ENCODE data around the gene BBS4.
A peak's percentile ranks its signal among the peaks of the same experiment; 100 is the strongest.

BBS4 gene

DNA sequence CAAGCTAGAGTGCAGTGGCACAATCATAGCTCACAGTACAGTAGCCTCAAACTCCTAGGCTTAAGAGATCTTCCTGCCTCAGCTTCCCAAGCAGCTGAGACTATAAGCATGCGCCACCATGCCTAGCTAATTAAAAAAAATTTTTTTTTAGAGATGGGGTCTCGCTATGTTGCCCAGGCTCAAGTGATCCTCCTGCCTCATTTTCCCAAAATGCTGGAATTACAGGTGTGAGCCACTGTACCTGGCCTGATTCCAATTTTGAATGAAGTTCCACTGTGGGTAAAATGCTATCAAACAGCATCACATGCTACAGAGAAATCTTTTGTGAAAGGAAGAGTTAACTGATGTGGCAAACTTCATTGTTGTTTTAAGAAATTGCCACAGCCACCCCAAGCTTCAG, 80.0 kb downstream of the BBS4 start:
- DNase-seq, result no peak

DNA sequence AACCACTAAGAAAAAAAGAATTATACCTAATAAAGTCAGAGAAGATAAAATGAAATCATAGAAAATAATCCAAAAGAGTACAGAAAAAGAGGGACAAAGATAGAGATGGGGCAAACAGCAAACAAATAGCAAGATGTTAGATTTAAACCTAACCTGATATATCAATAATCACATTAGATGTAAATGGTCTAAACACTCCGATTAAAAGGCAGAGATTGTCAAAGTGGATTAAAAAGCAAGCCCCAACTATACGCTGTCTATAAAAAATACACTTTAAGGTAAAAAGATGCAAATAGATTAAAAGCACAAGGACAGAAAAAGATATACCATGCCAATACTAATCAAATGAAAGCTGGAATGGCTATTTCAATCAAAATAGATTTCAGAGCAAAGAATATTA, 80.8 kb downstream of the BBS4 start:
- DNase-seq, result no peak

DNA sequence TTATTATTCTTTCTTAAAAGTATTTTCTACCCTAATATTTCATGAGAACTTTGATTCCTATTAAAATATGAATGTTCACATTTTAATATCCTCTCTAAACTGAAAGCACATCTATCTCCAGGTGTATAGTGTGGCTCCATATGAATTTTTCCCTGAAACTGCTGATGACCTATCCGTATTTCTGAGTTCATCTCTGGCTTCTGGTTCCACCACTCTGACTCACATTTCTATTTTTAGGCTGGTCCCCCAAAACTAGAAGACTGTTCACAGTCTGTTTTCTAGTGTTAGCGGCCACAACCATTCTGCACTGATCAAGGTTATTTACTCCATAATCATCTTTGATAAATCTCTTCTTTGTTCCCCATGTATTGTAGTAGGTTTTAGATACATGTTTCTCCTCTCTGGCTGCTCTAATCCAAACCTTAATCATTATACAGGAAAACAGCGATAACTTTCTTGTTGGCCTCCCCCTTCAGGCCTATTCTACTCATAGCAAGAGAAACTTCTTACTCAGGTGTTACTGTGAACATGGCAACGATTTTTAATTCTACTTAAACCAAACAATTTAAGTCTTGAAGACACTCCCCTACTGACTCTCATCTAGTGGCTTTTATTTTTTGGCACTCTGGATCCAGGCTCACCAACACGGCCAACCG, 84.8 kb downstream of the BBS4 start:
- no peak for DNase-seq

DNA sequence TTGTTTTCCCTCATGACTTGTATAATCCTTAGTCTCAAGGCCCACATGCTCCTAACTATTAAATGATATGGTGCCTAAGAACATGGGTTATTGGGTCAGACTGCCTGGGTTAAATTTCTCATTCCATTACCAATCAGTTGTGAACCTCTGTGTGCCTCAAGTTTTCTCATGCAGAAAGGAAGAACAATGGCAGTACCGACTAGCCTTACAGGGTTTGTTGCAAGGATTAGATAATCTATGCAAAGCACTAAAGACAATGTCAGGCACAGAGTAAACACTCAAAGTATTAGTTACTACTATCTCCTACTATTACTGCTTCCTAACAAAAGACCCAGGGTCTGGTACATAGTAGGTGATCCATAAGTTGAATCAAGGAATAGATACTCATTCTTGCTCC, 85.3 kb downstream of the BBS4 start:
- DNase-seq, result no peak

DNA sequence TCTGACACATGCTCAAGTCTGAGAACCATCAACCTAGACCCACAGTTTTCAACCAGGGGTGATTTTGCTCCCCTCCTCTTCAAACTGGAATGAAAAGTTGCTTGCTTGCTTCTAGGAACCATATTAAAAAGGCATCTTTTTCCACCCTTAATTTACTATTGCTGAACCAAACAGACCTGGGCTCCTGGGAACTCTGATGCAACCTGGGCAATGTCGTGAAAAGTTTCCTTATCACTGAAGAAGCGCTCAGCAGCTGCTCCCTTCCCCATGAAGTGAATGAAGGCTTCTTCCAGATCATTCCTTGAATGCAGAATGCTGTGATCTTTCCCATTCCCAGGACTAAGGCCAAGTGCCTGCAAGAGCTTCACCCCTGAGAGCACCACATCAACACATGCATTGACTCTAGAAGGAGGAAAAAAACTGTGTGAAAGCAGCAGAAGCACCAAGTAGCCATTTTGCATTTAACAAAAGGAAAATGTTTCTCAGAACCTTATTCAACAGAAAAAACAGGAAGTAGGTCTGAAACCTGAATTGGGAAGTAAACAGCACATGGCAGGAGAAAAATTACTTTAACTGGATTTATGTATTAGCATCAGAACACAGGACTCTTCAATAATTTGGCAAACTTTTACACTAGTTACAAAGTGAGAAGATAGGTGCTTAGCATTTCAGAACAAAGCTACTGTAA, 88.8 kb downstream of the BBS4 start:
- no peak for DNase-seq

DNA sequence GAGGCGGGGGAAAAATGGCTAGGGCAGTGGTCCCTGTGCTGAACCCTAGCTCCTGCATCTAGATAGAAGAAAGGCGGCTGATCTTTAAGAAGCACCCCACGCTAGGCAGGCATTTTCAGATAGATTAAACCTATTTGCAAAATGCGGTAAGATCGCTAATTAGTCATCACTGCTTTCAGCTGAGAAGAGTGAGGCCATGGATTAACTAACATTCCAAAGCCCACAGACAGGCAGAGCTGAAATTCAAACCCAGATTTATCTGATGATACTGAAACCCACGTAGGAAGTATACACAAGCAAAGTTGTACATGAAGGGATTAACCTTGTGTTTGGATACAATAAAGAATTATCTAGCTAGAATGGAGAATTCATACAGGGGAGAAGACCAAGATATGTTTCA, 92.8 kb downstream of the BBS4 start:
- no peak for DNase-seq

DNA sequence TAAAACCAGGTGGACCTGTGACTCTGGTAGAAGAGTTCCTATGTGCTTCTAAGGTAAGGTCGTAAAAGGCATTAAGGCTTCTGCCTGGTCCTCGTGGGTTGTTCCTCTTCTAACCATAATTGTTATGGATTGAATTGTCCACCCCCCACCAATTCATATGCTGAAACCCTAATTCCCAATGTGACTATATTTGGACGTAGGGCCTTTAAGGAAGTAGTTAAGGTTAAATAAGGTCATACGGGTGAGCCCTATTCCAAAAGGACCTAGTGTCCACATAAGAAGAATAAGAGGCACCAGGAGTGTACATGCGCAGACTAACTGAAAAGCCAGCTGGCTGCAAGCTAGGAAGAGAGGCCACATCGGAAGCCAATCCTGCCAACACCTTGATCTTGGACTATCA, 95.6 kb downstream of the BBS4 start:
- no peak for DNase-seq

DNA sequence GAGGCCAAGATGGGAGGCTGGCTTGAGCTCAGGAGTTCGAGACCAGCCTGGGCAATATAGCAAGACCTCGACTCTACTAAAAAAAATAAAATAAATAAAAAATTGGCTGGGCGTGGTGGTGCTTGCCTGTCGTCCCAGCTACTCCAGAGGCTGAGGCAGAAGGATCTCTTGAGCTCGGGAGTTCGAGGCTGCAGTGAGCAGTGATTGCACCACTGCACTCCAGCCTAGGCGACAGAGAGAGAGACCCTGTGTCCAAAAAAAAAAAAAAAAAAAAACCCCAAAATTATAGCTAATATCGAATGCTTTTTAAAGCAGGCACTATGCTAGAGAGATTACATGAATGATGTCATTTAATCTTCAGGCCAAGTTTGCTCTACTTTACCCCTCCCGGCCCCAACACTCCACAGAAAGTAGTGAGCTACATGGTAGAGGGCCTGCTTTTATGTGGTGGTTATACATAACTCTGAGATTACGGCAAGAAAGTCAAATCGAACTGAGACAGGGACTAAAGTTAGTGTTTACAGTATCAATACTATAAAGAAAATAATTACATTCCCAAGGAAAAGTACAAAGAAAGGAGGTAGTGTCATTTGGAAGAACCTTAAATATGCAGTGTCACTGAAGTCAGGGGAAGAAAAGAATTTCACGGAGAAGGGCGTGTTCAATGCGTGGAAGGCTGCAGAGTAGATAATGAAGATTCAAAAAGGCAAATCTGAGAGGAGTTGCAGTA, 96.4 kb downstream of the BBS4 start:
- no peak for DNase-seq

DNA sequence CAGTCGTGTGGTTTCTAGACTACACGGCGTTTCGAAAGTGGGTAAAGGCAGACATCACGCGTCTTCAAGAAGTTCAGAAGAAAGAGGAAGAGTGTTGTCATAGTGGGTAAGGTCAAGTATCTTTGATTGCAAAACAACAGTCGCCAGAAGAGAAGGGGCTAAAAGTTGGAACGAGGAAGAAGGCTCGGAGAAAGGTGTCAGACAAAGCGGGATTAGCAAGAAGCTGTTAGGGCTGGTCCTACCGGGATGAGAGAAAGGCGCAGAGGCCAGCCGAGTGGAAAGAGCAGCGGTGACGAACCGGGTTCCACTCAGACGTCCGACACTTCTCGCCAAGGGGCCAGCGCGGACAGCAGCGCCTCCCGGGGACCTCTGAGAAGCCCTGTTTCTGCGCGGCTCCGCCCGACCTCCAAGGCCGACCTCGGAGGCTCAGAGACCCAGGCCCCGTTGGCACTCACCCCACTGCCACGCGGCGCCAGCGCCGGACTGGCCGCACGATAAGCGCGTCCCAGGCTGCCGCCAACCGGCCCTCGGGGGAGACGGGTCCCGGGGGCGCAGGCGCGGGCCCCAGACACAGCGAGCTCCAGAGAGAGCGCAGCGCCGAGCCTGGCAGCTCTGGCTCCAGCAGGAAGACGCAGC, 97.1 kb downstream of the BBS4 start:
- DNase-seq, result peak; percentile 26

DNA sequence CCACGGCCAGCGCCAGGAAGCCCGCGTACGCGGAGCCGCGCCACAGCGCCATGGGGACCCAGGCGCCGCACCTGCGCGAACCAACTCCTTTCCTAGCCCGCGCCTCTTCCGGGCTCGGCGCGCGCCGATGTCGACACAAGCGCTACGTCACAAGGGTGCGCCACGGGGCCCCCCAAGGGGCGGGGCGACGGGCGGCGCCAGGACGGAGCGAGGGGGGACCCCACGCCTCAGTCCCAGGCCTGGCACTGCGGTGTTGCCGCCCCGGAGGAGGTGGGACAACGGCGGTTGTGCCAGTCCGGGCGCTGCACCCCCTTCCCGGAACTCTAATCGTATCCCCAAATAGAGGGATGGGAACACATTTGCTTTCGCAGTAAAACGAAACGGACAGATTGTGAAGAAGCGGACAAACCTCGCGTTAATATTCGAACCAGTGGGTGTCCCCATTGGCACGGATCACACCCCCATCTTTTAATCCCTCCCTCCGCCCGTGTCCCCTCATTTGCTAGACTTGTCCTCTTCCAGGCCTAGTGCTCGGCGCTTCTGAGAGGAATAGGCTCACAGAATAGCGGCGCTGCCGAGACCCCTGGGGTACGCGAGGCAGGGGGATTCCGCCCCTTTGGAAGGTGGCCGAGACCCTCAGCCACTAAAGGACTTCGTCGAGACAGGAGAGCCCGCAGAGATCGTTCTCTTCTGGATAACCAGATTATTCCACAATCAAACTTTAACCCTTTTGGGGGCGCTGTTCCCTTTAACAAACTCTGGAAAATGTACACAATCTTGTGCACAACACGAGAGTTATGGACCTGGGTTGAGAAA, 97.8 kb downstream of the BBS4 start, which contains the start of gene ADPGK:
TSS of gene ADPGK (minus strand) at position 119 of the 816 bp plus-strand sequence. CDS start at position 52, 67 bp downstream.
- DNase-seq, result peak; percentile 96

DNA sequence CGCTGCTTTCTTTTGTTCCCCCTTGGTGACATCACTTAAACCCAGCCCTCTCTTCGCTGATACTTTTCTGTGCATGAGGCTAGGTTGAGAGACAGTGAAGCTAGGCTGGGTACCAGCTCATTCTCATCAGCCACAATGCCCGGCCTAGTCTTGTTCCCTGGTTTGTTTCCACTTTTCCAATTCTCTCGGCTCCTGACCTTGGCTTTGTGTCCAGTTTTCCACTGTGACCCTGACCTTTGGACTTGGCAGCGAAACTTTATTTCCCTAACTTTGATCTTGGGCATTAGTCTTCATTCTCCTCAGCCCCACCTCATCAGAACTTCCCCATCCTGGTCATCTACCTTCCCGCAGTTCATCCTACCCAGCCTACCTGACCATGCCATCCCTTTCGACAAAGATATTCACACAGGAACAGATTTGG, 98.5 kb downstream of the BBS4 start:
- DNase-seq, result no peak

DNA sequence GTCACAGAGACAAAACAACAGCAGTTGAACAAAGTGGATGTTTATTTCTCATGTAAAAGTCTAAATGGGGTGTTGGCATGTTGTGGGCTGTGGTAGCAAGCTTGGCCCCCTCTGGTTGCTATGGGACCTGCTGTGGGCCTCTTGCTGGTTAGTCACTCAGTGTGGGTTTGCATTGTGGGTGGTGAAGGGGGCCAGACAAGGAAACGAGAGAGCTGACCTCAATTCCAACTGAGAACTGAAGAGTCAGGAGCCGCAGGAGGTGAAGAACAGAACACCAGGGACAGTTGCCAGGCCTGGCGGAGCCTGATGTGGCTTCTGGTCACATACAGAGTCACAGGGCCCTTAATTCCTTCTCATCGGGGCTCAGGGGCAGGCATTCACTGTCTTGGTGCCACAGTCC, 99.4 kb downstream of the BBS4 start:
- DNase-seq, result no peak

DNA sequence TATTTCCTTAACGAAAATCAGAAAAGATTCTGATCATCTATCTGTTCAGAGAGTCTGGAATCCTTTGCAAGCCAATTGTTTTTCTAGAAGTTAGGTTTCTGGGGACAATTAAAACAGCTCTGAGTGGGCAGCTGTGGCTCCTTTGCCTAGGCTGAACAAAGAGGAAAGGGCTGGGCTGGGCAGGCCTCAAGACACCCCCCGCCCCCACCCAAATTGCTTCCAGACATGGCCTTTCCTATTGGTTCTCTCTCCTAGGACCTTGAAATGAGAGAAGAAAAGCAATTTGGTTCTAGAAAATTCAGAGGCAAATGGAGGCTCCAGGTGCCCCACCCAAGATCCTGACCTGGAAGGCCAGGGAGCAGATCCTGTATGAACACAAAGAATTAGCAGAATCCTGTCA, 99.8 kb downstream of the BBS4 start:
- no peak for DNase-seq

DNA sequence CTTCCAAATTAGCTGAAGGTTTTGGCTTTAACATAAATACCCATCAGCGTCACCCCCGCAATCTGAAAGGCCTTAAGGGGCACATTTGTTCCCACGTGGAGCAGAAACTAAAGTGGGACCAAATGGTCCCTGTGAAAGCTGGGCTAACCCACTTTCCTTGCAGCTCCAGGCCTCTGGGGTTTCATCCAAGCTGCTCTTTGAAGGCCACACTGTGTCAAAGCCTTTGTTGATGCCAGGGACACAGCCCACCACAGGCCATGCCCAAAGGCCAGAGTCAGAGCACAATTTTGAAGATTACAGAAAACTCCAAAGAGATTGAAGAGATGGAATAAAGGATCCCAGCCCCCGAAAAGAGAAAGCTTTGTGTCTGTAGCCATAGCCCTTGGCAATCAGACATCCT, 100.2 kb downstream of the BBS4 start:
- DNase-seq, result no peak

DNA sequence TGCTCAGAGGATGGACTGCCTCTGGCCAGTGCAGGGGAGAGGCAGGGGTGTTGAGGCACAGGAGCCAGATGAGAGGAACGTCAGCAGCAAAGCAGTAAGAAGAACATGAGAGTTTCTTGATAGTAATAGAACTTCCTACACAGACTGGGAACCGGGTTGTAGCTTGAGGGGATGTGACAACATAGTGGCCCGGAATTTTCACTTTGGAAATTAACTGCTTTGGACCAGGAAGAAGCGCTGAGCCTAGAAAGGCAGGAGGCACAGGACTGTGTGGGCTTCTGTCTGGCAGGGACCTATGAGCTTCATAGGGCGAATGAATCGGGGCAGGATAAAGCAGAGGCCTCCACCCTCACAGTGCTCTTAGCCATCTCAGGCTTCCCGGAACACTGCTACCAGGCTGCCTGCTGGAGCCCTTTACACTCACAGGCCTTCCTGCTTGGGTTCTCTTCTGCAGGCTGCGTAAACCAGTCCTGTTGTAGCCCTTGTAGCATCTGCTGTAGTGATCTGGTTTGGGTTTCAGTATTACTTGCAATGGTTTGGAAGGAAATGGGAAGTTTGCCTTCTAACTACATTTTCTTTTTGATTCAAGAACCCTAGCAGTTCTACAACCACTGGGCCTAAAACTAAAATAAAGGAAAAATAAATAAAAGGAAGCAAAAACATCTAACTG, 100.8 kb downstream of the BBS4 start:
- no peak for DNase-seq

DNA sequence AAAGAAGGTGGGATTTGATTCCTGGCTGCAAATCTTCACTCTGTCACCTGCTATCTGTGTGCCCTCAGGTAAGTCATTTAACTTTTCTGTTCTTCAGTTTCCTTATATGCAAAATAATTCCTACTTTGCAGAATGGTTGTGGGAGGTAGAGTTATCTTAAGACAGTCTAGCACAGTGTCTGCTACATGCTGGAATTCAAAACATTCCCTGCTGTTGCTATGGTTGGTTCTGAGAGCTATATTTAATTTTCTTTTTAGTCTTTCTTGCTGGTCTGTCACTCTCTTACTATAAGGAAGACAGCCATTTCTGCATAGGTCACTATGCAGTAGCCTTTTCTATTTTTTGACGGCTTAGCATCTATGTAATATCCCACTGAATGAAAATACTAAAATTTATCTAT, 101.5 kb downstream of the BBS4 start:
- DNase-seq, result no peak

Measured in NCI-H226 (cell line).